HG03159 (cell line): ENCODE data around the gene UBAP1L.
A peak's percentile ranks its signal among the peaks of the same experiment; 100 is the strongest.
"Not testable (repeated sequence)": the region's sequence is repeated elsewhere in the genome, so short reads cannot be mapped to it uniquely, and the experiment has no call there.

Experiments
- ATAC-seq: cut with Tn5 transposase; IDR thresholded peaks from one replicate; pipeline ENCODE4 v1.9.1; 2021; ENCODE audit warnings: mild to moderate bottlenecking, moderate library complexity; ENCODE audit not compliant: unreplicated experiment

The UBAP1L gene

DNA sequence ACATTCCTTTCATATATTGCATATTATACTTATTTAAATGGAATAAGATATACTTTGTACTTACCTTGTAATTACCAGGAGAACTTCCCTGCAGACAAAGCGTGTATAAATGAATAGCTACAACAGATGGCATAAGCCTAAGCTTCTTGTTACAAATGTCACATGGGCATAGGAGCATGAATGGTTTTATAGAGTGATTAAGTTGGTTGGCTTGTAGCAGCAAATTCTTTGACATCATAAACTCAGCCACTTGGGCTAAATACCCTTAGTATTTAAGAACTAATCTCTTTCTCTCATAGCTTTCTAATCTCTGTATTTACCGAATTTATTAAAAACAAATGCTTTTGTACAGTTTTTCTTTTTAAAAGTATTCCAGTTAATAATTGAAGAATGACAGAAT lies at the start of gene UBAP1L:
UBAP1L (minus strand) TSS at position 115 of the 400 bp plus-strand sequence. CDS start 8,985 bp downstream, outside the sequence.
- no peak for ATAC-seq

GRCh38 chr15:65164139-65164538 lies 49.1 kb upstream of the UBAP1L start:
- ATAC-seq, result no peak

DNA sequence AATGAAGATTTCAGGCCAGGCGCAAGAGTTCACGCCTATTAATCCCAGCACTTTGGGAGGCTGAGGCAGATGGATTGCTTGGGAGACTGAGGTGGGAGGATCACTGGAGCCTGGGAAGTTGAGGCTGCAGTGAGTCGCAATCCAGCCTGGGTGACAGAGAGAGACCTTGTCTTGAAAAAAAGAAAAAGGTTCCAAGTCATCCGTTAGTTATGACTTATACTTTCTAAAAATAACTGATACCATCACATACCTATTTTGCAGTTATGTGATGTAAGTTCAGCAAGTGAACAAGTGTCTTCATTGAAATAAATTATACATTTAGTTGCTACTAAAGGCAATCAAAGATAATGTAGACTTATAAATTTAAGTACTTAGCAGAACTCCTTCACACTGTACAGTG lies 48.0 kb upstream of the UBAP1L start:
- ATAC-seq, result no peak

GRCh38 chr15:65156692-65157091 lies 41.7 kb upstream of the UBAP1L start:
- ATAC-seq, result no peak

DNA sequence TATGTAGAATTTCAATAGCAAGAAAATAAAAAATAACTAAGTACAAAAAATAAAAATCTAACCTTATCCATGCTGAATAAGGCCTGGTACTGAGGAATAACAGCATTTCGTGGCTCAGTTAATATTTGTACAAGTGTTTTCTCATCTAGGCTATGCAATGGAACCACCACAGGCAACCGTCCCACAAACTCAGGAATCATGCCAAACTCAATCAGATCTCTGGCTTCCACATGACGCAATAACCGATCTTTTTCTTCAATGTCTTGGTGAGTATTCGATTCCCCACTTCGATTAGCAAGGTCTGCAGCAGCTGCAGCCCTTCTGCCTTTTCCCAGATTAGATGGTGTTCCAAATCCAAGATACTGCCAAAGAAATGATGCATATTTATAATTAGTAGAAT lies 39.7 kb upstream of the UBAP1L start:
- no peak for ATAC-seq

DNA sequence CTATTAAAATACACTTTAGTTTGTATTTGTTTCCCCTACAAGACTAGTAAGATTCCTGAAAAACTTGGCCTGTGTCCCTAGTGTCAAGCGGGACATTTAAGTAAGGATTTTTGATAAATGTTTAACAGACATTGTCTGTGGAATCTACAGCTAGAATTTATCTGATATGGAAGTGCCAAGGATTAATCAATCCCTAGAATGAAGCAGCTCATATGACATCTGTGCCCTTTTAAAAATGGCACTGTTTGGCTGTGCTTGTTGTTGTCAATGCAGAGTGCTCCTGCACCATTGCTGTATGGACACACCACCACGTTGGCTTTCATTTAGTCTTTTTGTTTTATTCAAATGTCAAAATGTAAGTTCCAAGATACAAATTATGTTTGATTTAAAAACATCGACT lies 32.9 kb upstream of the UBAP1L start:
- no peak for ATAC-seq

- ATAC-seq, result no peak
Measured at GRCh38 chr15:65146438-65146837, 31.4 kb upstream of the UBAP1L start.

- ATAC-seq, result not testable (repeated sequence)
Measured at GRCh38 chr15:65138631-65139030, 23.6 kb upstream of the UBAP1L start.

DNA sequence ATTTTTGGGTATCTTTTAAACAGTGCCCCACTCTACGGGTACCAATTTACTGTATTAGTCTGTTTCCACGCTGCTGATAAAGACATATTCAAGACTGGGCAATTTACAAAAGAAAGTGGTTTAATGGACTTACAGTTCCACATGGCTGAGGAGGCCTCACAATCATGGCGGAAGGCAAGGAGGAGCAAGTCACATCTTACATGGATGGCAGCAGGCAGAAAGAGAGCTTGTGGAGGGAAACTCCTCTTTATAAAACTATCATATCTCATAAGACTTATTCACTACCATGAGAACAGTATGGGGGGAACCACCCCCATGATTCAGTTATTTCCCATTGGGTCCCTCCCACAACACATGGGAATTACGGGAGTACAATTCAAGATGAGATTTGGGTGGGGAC lies 22.9 kb upstream of the UBAP1L start:
- not testable (repeated sequence) for ATAC-seq

DNA sequence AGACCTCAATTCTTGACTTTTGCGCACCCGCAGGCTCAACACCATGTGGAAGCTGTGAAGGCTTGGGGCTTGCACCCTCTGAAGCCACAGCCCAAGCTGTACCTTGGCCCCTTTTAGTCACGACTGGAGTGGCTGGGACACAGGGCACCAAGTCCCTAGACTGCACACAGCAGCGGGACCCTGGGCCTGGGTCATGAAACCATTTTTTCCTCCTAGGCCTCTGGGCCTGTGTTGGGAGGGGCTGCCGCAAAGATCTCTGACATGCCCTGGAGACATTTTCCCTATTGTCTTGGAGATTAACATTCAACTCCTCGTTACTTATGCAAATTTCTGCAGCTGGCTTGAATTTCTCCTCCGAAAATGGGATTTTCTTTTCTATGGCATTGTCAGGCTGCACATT lies 22.1 kb upstream of the UBAP1L start:
- not testable (repeated sequence) for ATAC-seq

GRCh38 chr15:65134538-65134937 lies 19.5 kb upstream of the UBAP1L start:
- ATAC-seq, result no peak

DNA sequence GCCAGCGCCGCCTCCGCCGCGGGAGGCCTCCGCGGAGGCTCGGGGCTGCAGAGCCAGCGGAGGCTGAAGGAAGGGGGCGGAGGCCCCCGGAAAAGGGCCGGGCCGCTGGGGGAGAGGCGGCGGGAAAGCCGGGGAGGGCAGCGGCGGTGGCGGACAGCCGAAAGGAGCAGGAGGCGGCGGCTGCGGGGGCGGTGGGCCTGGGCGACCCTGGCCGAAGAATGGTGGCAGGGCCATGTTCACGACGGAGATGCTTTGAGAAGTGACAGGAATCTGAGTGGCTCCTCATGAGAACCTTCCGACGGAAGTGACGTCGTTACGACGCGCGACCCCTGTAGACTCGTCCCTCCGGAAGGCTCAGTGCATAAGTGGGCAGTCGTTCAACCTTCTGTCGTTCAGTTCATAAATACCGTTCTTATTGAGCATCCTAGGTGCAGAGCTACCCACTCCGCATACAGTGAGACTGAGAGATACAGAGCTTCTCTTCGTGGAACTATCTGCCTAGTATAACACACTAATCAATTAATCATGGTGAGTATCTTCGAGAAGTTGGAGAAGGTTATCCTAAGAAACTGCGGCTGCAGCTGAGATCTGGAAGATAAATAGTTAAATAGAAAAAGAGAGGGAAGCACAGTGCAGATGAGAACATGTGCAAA lies 18.7 kb upstream of the UBAP1L start, which contains the start of gene PDCD7:
PDCD7 (minus strand) TSS at position 261 of the 653 bp plus-strand sequence; CDS start at position 234, 27 bp downstream.
- ATAC-seq, result peak; percentile 84

- peak; percentile 49 for ATAC-seq
Measured at GRCh38 chr15:65132878-65133547, 18.0 kb upstream of the UBAP1L start.

GRCh38 chr15:65130941-65131340 lies 15.9 kb upstream of the UBAP1L start:
- ATAC-seq, result no peak

GRCh38 chr15:65115542-65115941 lies 542 bp upstream of the UBAP1L start:
- no peak for ATAC-seq

GRCh38 chr15:65110676-65111292 lies 4.2 kb downstream of the UBAP1L start:
- no peak for ATAC-seq

- no peak for ATAC-seq
Measured at GRCh38 chr15:65106011-65106590, 8.9 kb downstream of the UBAP1L start.

GRCh38 chr15:65105038-65105437 lies 10.0 kb downstream of the UBAP1L start:
- ATAC-seq, result no peak

DNA sequence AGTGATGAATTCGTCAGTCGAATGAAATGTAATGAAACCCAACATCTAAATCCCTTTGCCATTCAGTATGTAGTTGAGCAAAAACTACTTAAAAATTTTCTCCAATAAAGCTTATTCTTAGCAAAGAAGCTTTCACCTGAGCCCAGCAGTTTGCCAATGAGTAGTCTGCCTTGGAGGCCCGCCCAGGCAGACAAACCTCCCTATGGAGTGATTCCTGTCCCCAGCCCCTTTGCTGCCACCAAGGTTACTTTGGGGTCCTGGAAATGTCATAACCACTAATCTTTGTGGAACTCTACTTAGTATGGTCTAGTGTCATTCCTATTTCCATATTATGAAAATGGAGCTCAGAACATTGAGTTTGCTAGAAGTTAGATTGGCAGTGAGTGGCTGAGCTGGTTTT lies 12.1 kb downstream of the UBAP1L start:
- ATAC-seq, result no peak

- no peak for ATAC-seq
Measured at GRCh38 chr15:65101891-65102708, 12.9 kb downstream of the UBAP1L start.

- no peak for ATAC-seq
Measured at GRCh38 chr15:65101411-65101890, 13.5 kb downstream of the UBAP1L start.
